Measurements from ENCODE around the gene TEX261.
A peak's percentile ranks its signal among the peaks of the same experiment; 100 is the strongest.

GRCh38 chr2:70984576-70985282 lies 9.9 kb downstream of the TEX261 start:
- TF ChIP-seq CTCF (IDR thresholded peaks at IDR 0.05) (peak; percentile 56 to 72 (median 70)), POLR2A (IDR thresholded peaks at IDR 0.05) (no peak), EP300 (IDR thresholded peaks at IDR 0.05) (no peak)
